T-helper 9 cell (primary cell): ENCODE data around the gene CCDC70.
"Not testable (repeated sequence)": the region's sequence is repeated elsewhere in the genome, so short reads cannot be mapped to it uniquely, and the experiment has no call there.

Source experiments
- DNase-seq: peaks from one replicate; pipeline ENCODE4 v3.0.0-alpha.2; 2020

CCDC70 gene

DNA sequence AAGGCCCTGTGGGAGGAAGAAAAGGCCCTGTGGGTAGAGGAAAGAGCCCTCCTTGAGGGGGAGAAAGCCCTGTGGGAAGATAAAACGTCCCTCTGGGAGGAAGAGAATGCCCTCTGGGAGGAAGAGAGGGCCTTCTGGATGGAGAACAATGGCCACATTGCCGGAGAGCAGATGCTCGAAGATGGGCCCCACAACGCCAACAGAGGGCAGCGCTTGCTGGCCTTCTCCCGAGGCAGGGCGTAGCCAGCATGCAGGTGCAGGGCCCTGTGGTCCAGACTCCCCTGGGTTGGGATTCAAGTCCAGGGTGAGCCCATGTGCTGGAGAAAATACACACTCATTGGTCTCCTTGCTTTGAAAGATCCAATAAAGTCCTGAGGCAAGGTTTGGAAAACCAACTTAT lies 4.1 kb downstream of the CCDC70 start:
- no peak for DNase-seq

DNA sequence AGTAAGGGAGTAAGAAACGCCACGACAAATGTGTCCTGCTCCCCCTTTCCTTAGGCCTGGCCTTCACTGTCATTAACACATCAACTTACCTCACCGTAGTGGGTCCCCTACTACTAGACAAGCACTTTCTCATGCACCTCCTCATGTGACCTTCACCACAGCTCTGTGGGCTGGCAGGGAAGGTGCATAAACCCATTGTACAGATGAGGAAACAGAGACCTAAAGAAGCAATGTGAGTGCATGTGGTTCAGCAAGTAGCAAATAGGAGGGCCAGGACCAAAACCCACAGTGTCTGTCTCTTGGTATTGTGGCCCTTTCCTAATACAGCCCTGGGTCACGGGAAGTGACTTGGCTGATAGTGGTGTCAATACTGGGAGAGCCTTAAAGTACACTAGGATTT lies 5.3 kb downstream of the CCDC70 start:
- DNase-seq: no peak

DNA sequence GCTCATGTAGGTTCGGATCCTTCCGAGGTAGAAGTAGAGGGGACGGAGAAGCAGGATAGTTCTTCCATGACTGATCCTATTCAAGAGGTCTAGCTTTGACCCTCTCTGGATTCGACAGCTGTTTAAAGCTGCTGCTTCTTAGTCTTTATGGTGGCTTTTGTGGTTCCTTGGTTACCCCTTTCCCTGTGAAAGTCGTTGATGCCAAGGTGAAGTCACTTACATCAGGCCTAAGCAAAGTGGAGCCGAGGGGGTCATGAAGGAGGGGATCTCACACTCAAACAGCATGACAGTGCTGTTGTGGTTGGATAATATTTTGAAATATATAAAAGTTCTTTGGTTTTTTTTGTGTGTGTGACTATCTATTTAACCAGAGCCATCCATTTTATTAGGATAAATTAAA lies 8.1 kb downstream of the CCDC70 start:
- no peak for DNase-seq

DNA sequence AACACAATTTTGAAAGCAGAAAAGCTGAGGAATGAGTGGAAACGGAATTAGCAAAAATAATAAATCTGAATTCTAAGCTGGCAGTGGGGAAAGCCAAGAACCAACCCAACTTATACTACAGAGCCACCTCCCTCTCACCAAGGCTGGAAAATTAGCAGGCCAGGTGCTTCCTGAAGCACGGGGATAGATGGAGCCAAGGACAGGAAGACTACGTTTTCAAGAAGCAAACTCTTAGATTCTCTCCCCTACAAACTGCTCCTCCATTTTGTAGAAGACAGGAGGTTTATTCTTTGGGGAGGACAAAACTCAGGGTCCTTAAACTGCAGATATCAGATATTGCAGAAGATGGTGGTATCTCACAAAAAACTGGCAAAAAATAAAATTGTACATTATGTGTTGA lies 8.8 kb downstream of the CCDC70 start:
- no peak for DNase-seq

DNA sequence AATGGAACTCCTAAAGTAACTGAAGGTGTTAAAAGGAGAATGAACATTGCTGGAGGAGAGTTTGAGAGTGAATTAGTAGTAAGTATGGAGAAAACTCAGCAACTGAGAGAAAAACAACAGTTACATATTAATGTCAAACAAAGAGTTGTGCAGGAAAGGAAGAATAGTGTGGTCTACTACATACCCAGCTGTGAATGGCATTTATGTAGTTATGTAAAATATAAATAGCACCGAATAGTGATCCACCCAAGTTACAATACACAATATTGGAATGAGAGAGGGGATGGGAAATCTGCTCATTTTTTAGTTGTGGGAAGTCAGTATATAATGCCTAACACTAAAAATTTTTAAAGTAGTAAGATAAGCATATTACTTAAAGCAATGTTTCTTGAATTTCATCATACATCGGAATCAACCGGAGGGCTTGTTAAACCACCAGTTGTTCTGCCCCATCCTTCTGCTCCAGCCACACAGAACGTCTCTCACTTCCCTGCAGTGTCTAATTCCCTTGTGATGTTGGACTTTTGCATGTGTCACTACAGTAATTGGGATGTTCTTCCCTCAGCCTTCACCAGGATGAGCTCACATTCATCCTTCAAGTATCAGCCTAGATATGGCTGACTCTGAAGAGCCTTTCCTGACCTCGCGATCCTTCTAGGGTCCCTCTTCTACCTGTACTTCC lies 11.5 kb downstream of the CCDC70 start:
- DNase-seq: no peak

DNA sequence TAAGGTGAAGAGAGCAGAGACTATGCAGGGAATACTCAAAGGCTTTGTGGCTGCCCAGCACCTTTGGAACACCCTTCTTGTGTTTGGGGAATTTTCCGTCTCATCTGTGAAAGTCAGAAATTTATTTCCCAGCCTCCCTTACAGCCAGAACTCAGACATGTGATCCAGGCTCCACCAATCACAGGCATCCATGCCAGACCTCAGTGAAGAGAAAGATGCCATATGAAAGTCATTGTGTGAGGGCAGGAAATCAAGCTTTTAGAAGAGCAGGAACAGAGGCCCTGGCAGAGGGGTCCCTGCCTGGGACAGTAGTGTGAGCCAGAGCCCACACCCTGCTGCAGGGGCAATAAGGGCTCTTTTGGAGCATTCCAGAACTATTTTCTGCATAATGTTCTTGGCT lies 12.1 kb downstream of the CCDC70 start:
- DNase-seq: no peak

DNA sequence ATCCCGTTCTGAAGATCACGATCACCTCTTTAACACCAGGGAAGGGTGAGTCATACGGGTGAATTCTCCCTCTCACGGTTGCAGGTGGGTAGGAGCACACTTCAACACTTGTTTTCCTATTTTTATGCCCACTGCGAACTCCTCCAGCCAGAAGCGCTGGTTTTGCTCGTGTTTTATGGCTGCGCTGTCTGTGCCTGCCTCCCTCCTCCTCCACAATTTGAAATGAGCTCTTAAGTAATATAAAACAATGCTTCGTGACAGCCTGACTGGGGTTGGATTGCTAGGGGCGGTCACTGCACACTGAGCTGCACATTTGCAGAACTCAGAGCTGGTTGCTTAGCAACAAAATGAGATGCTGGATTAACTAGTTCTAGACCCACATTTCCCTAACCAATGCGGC lies 12.9 kb downstream of the CCDC70 start:
- no peak for DNase-seq

DNA sequence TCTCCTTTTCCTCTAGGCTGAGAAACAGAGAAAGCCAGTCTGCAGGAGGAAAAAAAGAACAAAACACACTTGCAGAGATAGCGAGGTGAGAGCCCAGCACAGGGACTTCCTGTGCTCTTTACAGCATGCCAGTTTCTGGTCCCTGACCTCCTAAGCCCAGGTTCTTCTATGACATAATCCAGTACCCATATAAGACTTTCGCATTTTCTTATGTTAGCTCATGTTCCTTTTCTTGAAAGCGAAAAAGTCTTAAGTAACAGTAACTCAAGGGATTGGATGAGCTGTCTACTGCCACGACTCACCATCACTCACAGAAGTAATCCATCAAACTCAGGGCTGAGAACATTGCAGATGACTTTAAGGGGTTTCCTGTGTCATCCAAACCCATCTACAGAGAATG lies 17.4 kb downstream of the CCDC70 start:
- DNase-seq: no peak

DNA sequence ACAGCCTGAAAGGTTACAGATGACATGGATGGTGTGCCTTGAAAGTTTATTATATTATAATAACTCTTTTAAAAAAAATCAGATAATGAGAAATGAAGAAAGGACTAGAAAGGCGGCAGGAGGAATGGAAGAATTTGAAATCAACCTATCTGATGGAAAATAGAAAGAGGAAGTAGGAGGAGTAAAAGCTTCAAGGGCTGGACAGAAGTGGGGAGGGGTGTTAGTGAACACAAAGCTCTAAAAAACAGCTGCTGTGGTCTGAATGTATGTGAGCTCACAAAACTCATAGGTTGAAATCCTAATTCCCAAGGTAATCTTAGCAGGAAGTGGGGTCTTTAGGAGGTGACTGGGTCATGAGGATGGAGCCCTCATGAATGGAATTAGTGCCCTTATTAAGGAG lies 19.5 kb downstream of the CCDC70 start:
- no peak for DNase-seq

DNA sequence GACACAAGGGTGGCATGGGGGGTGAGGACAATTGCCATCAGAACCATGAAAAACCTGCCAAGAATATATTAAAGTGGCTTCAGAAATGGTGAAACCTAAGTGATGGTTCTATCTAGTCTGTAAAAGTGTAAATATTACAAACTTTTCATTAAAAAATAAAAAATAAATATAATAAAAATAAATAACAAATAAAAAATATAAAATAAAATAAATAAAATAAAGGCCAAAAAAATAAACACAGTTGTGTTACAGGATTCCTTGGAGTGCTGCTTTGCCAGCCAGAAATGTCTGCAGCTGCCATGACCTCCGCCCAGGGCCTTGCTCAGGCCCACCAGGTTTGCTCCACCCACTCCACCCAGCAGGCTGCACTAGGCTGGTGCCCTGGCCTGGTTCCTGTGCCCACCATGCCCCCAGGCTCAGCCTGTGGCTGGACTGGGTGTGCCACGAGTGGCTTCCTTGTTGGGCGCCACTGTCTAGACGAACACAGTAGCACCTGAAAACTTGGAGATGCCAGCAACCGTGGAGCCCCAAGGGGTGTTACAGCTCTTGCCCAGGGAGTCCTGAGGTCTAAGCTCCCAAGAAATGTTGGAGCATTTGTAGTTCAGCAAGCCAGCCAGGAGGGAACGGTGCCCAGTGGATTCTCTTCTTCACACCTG lies 20.9 kb downstream of the CCDC70 start:
- DNase-seq: no peak

DNA sequence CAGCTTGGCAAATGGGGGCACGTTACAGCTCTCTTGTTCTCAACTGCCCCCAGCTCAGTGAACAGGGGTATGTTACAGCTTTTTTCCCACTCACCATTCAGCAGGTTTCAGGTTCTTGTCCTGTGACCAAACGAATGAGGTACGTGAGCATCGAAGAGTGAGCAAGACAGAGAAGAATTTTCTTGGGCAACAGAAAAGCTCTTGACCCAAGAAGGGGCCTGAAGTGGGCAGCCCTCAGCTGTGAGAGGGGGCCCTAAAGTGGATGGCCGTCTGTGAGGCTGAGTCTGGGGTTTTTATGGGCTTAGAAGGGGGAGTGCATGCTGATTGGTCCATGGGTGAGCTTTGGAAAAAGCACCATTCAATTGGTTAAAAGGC lies 21.4 kb downstream of the CCDC70 start:
- no peak for DNase-seq

DNA sequence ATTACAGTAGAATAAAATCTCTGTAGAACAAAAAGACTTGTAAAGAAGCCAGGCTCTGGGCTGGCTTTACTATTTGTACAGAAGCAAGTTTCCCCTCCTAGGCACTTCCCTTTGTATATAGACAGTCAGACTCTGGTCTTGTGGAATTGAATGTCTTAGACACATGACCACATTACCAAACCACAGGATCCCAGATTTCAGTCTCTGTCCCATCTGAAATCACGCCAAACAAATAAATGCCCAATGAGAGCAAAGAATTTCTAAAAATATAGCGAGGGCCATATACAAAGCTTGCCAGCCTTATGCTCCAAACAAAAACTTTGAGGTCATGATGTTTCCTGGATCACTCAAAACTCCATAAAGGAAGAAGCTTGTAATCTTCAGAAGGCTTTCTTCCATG lies 23.9 kb downstream of the CCDC70 start:
- DNase-seq: no peak

DNA sequence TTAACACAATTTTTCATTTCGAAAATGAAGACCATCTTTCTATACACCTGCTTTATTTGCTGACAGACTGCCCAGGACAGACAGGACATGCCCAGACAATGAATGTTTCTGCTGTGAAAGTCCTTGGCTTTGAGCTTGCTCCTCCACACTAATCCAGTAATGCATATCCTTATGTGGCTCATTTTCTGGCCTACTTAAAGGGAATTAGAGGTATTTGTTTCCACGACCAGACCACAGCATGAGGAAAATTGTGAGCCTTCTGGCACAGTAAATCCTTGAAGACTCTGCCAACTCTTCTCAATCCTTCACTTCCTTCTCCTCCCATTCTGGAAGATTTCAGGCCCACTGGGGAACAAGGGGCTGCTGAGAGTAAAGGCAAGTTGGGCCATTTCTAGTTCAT lies 25.7 kb downstream of the CCDC70 start:
- no peak for DNase-seq

DNA sequence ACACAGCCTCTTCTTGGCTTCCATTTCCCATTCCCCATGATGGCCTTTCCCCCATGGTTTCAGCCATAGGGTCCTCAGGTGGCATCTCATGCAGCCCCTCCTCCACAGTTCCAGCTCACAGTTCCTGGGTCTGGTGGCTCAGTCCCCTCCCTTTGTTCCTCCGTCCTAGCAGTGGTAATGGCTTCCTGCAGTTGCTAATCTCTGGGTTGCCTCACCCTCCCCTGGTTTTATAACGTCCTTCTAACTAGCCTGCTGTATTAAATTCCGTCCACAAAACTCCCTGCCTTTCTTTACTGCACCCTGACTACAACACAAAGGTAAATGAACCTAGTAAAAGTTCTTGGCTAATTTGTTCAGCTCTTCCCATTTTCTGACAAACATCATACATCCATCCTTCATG lies 30.9 kb downstream of the CCDC70 start:
- no peak for DNase-seq

DNA sequence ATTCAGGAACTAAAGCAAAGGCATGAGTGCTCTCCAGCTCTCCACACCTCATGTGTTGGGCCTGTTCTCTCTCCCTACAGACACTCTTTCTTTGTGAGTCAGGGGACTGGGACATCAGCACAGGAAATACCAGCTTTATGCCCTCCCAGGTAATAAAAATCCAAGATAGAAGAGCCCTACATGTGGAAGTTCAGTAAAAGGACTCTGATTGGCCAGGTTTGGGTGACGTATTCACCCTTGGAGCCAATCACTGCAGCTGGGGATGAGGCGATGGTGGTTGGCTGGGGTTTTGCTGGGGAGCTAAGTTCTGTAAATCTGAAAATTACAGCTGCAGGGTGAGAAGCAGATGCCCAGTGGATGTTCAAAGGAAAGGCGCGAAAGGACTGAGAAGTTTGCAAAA lies 32.5 kb downstream of the CCDC70 start:
- no peak for DNase-seq

DNA sequence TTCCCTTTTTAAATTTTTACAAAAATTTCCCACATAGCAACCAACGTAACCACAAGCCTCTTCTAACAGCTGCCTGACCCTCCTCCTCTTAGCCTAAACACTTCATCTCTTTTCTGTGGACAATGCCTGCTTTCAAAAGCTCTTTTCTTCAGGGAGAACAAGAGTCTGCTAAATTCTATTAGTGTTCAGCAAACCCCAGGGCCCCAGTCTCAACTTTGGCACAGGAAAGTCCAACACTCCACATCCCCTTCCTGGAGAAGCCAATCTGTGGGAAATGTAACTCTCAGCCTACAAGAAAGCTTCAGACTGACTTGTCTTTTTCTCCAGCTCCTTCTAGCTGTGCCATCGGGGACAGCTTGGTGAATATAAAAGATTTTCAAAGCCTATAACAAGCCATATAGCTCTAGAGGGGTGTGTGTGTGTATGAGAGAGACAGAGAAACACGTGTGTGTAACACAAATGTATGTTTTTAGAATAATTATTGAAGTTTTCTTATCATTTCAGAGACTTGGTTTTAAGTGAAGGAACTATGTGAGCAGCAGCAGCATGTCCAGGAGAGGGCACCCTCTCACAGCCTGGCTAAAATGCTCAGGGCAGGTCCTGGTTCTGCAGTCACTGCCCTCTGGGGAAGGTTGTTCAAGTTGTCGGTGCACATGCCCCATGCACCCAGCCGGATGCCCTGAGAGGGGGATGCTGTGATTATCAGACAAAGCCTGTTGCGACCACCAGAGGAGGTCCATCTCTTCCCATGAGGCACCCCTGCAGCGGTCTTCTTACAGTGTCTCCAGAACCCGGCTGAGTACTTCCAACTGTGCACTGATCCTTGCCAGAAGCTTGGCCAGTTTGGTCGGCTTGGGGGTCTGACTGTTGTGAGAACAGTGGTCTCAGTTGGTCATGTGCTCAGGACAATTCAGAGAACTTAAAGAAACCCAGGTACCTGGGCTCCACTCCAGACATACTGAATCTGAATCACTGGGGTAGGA lies 34.4 kb downstream of the CCDC70 start:
- DNase-seq: peak; percentile 11

DNA sequence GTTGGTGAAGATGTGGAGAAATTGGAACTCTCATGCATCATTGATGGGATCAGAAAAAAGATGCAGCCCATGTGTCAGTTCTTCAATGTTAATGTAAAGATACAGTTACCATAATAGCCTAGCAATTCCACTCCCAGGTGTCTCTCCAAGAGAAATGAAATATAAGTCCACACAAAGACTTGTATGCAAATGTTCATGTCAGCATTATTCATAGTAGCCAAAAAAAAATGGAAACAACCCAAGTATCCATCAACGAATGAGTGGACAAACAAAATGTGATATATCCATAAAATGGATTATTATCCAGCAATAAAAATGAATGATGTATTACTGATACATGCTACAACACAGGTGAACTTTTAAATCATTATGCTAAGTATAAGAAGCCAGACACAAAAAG lies 38.7 kb downstream of the CCDC70 start:
- no peak for DNase-seq

DNA sequence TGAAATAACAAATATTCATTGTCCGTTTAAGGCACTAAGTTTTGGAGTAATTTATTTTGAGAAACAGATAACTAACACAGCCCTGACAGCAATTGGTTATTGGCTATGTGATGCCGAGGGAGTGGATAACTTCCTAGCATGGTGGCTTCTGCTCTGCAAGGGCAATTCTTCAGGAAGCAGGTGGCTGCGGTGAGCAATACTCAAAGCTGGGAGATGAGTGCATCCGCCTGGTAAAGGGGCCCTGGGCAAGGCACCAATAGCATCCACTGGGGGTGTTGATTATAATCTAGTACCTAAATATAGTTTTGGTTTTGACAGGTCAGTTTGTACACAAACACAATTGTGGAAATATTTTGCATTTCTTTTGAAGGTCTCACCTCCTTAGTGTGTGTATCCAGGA lies 41.0 kb downstream of the CCDC70 start:
- DNase-seq: no peak

DNA sequence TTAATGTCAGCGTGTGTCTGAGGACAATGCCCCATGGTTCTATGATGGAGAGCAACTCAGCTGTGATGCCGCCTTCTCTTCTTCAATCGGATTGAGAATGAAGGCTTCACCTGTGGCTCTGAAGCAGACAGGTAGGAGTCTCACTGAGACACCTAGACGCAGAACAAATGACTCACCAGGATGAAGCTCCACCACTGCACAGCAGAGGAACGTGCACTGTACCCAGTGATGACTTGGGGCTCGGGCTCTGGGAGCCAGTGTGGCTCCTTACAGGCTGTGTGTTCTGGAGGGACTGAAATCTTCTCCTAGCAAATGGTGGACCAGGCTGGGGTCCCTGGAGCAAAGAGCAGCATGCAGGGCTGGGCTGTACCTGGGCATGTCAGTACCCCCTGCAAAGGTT lies 44.0 kb downstream of the CCDC70 start:
- DNase-seq: no peak

DNA sequence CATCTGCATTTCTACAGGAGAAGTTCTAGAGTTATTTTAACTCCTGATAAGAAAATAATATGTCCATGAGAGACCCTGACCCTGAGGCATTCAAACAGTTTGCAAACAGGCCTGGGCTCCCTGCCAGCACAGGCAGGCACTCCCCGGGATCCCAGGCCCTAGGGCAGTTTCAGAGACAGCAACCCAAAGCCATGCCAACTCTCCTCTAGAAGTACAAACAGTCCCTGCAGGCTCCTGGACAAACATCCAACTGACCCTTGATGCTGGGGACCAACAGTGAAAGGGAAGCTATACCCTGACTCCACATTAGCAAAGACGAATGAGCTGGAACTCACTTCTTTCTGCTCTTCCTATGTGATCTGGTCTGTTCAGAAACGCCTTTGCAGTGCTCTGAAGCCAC lies 44.8 kb downstream of the CCDC70 start:
- DNase-seq: no peak

DNA sequence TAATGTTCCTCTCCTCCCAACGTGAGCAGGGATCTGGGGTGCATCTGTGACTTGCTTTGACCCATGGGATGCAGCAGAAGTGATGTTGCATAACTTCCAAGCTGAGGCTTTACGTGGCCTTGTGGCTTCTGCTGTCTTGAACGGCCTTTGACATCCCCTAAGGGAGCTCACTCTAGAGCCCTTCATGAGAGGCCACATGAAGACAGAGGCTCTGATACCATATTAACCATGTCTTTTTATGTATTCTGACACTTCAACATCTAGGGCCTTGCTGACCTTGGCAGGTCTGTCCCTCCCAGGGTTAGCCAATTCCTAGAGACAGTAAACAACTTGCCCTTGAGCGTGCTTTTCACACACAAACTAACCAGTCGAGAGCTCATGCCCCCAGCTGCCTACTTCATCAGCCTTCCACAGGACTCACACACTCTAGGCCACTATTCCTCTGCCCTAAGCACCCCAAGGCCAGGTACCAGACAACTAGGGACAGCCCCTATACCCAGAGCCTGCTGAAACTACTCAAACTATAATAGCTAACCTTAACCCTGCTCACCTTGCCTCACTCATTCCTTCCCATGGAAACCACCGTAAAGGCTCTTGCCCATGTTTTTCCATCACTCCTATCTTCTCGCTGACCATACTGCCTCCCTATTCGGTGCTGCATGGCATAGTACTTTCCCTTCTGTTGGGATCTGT lies 45.4 kb downstream of the CCDC70 start:
- DNase-seq: no peak

DNA sequence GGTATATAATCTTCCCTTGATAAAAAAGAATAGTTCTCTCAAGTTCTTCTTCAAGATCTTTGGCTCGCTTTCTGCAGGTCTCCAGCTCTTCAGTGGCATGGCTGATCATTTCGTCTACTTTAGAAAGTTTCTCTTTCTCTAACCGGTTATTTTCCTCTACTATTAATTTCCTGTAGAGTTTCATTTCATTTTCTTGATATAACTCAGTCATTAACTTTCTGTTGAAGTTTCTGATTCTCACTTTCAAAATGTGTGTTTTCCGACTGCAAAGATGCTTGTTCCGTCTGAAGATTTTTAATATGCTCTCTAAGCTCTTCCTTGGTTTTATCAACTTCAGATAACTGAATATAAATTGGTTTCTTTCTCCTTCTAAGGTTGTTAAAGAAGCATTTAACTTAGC lies 47.5 kb downstream of the CCDC70 start:
- DNase-seq: not testable (repeated sequence)

DNA sequence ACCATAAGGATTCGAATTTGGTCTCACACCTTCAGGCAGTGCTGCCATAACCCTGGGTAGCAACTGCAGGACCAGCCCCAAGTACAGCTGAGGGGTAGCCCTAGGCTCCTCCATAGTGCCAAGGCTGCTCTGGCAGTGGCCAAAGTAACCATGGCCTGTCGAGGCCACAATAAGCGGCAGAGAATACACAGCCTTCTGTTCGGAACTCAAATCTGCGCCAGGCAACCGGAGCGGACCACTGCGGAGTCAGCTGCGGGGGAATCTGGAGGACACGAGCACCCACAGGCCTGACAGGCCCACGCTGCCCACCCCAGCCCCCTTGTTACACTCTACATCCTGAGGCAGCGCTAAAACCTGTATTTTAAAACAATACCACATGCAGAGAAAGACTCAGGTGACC lies 48.7 kb downstream of the CCDC70 start:
- DNase-seq: no peak
